ENCODE data around the gene MAK. TPM values are rescaled to one million over a fixed set of nuclear protein-coding genes. Genes with fewer than 3 reads are reported as not detected.

Gene MAK
- total and polyA plus RNA-seq, 2 experiments from 2014 or later = 0.05 TPM; not detected in 1

DNA sequence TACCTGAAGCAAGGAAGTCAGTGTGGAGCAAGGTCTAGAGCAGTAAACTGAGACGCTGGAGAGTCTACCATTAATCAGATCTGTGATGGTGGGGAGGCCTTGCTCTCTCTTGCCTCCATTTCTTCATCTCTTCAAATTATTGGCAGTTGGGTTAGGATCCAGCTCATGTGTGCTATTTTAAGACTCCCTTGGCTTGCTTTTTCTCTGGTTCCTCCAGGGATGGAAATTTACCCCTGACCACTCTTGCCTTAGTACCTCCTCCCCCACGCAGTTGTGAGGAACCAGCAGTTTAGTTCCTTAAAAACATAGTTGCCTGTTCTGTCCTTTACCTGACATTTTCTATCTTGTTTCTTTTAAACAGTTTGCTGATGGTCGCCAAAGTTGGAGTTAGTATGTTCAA is 108.1 kb downstream of the MAK start:
- no peaks in the 10 kb centered on the region for H3K4me1 ChIP-seq (ENCODE audit: insufficient read depth)
- TF ChIP-seq EZH2phosphoT487 (IDR thresholded peaks at IDR 0.05; ENCODE audit: low read depth, severe bottlenecking, unreplicated experiment) (no peak), EZH2 (IDR thresholded peaks at IDR 0.05; ENCODE audit: borderline replicate concordance) (no peak)
- TF ChIP-seq, protein P1, sequence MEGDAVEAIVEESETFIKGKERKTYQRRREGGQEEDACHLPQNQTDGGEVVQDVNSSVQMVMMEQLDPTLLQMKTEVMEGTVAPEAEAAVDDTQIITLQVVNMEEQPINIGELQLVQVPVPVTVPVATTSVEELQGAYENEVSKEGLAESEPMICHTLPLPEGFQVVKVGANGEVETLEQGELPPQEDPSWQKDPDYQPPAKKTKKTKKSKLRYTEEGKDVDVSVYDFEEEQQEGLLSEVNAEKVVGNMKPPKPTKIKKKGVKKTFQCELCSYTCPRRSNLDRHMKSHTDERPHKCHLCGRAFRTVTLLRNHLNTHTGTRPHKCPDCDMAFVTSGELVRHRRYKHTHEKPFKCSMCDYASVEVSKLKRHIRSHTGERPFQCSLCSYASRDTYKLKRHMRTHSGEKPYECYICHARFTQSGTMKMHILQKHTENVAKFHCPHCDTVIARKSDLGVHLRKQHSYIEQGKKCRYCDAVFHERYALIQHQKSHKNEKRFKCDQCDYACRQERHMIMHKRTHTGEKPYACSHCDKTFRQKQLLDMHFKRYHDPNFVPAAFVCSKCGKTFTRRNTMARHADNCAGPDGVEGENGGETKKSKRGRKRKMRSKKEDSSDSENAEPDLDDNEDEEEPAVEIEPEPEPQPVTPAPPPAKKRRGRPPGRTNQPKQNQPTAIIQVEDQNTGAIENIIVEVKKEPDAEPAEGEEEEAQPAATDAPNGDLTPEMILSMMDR (IDR thresholded peaks at IDR 0.05; ENCODE audit: poor library complexity) = no peak
- no peaks in the 10 kb centered on the region for H3K27me3 ChIP-seq
- H3K9me2 ChIP-seq (replicated peaks; ENCODE audit: insufficient read depth) = no peaks in the 10 kb centered on the region
- whole genome bisulfite sequencing (ENCODE audit: low lambda C conversion rate, missing lambda C conversion rate) = 92% methylated on average over 3 of the region's 3 CpGs
- H3K36me3 ChIP-seq (replicated peaks; ENCODE audit: insufficient read depth, low read depth) = no peaks in the 10 kb centered on the region
- peaks cover 14% of the 10 kb centered on the region for H3K79me2 ChIP-seq
- no peak overlapping the region for H3K27ac ChIP-seq
- H3K9me3 ChIP-seq (ENCODE audit: low read depth) = no peaks in the 10 kb centered on the region
- H2AFZ ChIP-seq = no peak overlapping the region
- H4K20me1 ChIP-seq (ENCODE audit: insufficient read depth, poor library complexity, severe bottlenecking) = no peaks in the 10 kb centered on the region
- no peak for DNase-seq (ENCODE audit: low spot score)
- no peak overlapping the region for H3K4me3 ChIP-seq
- no peak overlapping the region for H3K4me2 ChIP-seq

DNA sequence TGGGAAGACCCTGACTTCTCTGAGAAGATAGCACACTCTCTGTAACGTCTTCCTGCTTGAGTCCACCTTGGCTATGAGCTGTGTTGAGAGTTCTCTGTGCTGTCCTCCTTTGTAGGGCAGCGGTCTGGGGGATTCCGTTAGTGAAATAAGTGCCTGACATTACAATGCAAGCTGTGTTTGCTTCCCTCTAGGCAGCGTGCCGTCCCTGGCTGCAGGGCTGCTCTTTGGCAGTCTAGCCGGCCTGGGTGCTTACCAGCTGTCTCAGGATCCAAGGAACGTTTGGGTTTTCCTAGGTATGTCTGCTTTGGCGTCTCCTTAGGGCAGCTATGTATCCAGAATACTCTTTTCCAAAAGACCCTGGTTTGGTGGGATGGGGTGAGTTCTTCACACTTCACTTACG is 112.6 kb downstream of the MAK start:
- DNase-seq (ENCODE audit: low spot score) = no peak
- peaks cover 33% of the 10 kb centered on the region for H3K79me2 ChIP-seq
- H3K36me3 ChIP-seq (replicated peaks; ENCODE audit: insufficient read depth, low read depth) = no peaks in the 10 kb centered on the region
- no peaks in the 10 kb centered on the region for H3K27me3 ChIP-seq
- H3K27ac ChIP-seq = no peak overlapping the region
- peaks cover 21% of the 10 kb centered on the region for H3K4me1 ChIP-seq (ENCODE audit: insufficient read depth)
- H3K9me2 ChIP-seq (replicated peaks; ENCODE audit: insufficient read depth) = no peaks in the 10 kb centered on the region
- no peak overlapping the region for H2AFZ ChIP-seq
- H3K9me3 ChIP-seq (ENCODE audit: low read depth) = no peaks in the 10 kb centered on the region
- TF ChIP-seq, protein P1 (IDR thresholded peaks at IDR 0.05; ENCODE audit: poor library complexity) = no peak
- TF ChIP-seq EZH2phosphoT487 (IDR thresholded peaks at IDR 0.05; ENCODE audit: low read depth, severe bottlenecking, unreplicated experiment) (no peak), EZH2 (IDR thresholded peaks at IDR 0.05; ENCODE audit: borderline replicate concordance) (no peak)
- H4K20me1 ChIP-seq (ENCODE audit: insufficient read depth, poor library complexity, severe bottlenecking) = no peaks in the 10 kb centered on the region
- 84% methylated on average over 9 of the region's 9 CpGs for WGBS (ENCODE audit: low lambda C conversion rate, missing lambda C conversion rate)
- no peak overlapping the region for H3K4me3 ChIP-seq
- no peak overlapping the region for H3K4me2 ChIP-seq

DNA sequence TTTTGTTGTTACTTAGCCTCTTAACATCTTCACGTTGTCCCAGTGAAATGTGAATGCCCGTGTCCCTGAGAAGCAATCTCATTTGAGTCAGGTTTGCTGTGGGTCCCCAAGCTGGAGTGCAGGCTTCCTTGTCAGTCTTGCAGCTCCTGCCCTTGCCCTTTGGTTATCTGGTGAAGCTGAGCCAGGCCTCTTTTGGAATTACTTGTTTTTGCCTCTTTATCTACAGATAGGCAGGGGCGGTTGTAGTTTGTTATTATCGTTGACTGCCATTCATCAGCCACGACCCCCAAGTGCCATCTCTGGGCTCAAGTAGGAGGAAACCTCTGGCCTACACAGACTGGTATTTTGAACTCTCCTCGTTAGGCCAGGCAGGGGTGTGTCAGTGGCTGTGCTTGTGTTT is 113.3 kb downstream of the MAK start:
- WGBS (ENCODE audit: low lambda C conversion rate, missing lambda C conversion rate) = 66% methylated on average over 6 of the region's 6 CpGs
- no peak overlapping the region for H2AFZ ChIP-seq
- TF ChIP-seq, protein P1 (IDR thresholded peaks at IDR 0.05; ENCODE audit: poor library complexity) = no peak
- no peak for TF ChIP-seq EZH2phosphoT487 (IDR thresholded peaks at IDR 0.05; ENCODE audit: low read depth, severe bottlenecking, unreplicated experiment)
- TF ChIP-seq EZH2 (IDR thresholded peaks at IDR 0.05; ENCODE audit: borderline replicate concordance) = no peak
- peak overlapping the region; percentile 75 for H3K4me2 ChIP-seq
- DNase-seq (ENCODE audit: low spot score) = no peak
- peaks cover 33% of the 10 kb centered on the region for H3K79me2 ChIP-seq
- peaks cover 21% of the 10 kb centered on the region for H3K4me1 ChIP-seq (ENCODE audit: insufficient read depth)
- H3K36me3 ChIP-seq (replicated peaks; ENCODE audit: insufficient read depth, low read depth) = no peaks in the 10 kb centered on the region
- H4K20me1 ChIP-seq (ENCODE audit: insufficient read depth, poor library complexity, severe bottlenecking) = no peaks in the 10 kb centered on the region
- no peaks in the 10 kb centered on the region for H3K27me3 ChIP-seq
- H3K27ac ChIP-seq = no peak overlapping the region
- H3K4me3 ChIP-seq = no peak overlapping the region
- no peaks in the 10 kb centered on the region for H3K9me2 ChIP-seq (replicated peaks; ENCODE audit: insufficient read depth)
- H3K9me3 ChIP-seq (ENCODE audit: low read depth) = no peaks in the 10 kb centered on the region

DNA sequence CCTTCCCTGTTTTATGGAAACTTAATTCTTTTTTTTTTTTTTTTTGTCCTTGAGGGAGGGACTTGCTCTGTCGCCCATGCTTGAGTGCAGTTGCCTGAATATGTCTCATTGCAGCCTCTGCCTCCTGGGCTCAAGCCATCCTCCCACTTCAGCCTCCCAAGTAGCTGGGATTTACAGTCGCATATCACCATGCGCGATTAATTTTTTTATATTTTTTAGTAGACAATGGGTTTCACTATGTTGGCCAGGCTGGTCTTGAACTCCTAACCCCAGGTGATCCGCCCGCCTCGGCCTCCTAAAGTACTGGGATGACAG is 114.8 kb downstream of the MAK start:
- Histone ChIP-seq H4K20me1 (ENCODE audit: insufficient read depth, poor library complexity, severe bottlenecking) (no peaks in the 10 kb centered on the region), H3K27me3 (no peaks in the 10 kb centered on the region), H3K36me3 (replicated peaks; ENCODE audit: insufficient read depth, low read depth) (no peaks in the 10 kb centered on the region), H3K9me2 (replicated peaks; ENCODE audit: insufficient read depth) (no peaks in the 10 kb centered on the region), H3K4me1 (ENCODE audit: insufficient read depth) (peaks cover 21% of the 10 kb centered on the region), H3K27ac (peak overlapping the region; percentile 94), H2AFZ (no peak overlapping the region), H3K79me2 (peaks cover 33% of the 10 kb centered on the region), H3K9me3 (ENCODE audit: low read depth) (no peaks in the 10 kb centered on the region), H3K4me3 (peak overlapping the region; percentile 66), H3K4me2 (peak overlapping the region; percentile 75)
- TF ChIP-seq, protein P1 (IDR thresholded peaks at IDR 0.05; ENCODE audit: poor library complexity) = no peak
- TF ChIP-seq EZH2phosphoT487 (IDR thresholded peaks at IDR 0.05; ENCODE audit: low read depth, severe bottlenecking, unreplicated experiment) = no peak
- no peak for TF ChIP-seq EZH2 (IDR thresholded peaks at IDR 0.05; ENCODE audit: borderline replicate concordance)
- DNase-seq (ENCODE audit: low spot score) = no peak
- WGBS (ENCODE audit: low lambda C conversion rate, missing lambda C conversion rate) = 44% methylated on average over 7 of the region's 7 CpGs
